HepG2 (cell line): ENCODE data around the gene BST1. TPM values are rescaled to one million over a fixed set of nuclear protein-coding genes. Genes with fewer than 3 reads are reported as not detected.

Experiments
- CEBPZ ChIP-seq: IDR thresholded peaks from 2 replicates; pipeline ENCODE4 v1.6.1; 2012; ENCODE audit warnings: low read length, improper control_type of control experiment
- EZH2 ChIP-seq: conservative IDR thresholded peaks from 2 replicates; pipeline ENCODE4 v1.6.1; 2012; ENCODE audit warnings: mild to moderate bottlenecking, low read depth, low read length, moderate library complexity
- FOXP4 ChIP-seq: sonication (generic); formaldehyde crosslinking; IDR thresholded peaks from 2 replicates; pipeline ENCODE4 v1.4.0; 2020; ENCODE audit warnings: missing genetic modification reagents
- HDAC1 ChIP-seq: sonication (generic); formaldehyde crosslinking; IDR thresholded peaks from 2 replicates; pipeline ENCODE4 v1.5.1; 2020; ENCODE audit warnings: mild to moderate bottlenecking, missing genetic modification reagents
- NBN ChIP-seq: fragments of 450-650 bp; conservative IDR thresholded peaks from 2 replicates; pipeline ENCODE4 v1.6.1; 2017
- NPAS2 ChIP-seq: sonication (generic); formaldehyde crosslinking; IDR thresholded peaks from 2 replicates; pipeline ENCODE4 v1.8.0; 2022; ENCODE audit warnings: mild to moderate bottlenecking, missing genetic modification reagents, borderline replicate concordance
- SMC3 ChIP-seq: IDR thresholded peaks from 2 replicates; pipeline ENCODE4 v1.6.1; 2011; ENCODE audit warnings: low read length, improper control_type of control experiment
- STAT5B ChIP-seq: sonication (generic); formaldehyde crosslinking; IDR thresholded peaks from 2 replicates; pipeline ENCODE4 v1.4.0; 2020; ENCODE audit warnings: missing genetic modification reagents
- ZFP62 ChIP-seq: sonication (generic); formaldehyde crosslinking; IDR thresholded peaks from 2 replicates; pipeline ENCODE4 v1.4.0; 2020; ENCODE audit warnings: missing genetic modification reagents
- ZFX ChIP-seq: sonication (generic); formaldehyde crosslinking; IDR thresholded peaks from 2 replicates; pipeline ENCODE4 v1.4.0; 2020; ENCODE audit warnings: mild to moderate bottlenecking, low read depth, missing genetic modification reagents, moderate library complexity
- ZNF142 ChIP-seq: sonication (generic); formaldehyde crosslinking; IDR thresholded peaks from 2 replicates; pipeline ENCODE4 v1.4.0; 2020; ENCODE audit warnings: missing genetic modification reagents
- ZSCAN30 ChIP-seq: sonication (generic); formaldehyde crosslinking; IDR thresholded peaks from 2 replicates; pipeline ENCODE4 v1.5.0; 2020; ENCODE audit warnings: mild to moderate bottlenecking, missing genetic modification reagents
- polyA plus RNA-seq, 8 experiments: library from polyadenylated mRNA; depleted of rRNA in 3 of 8; stranded (reverse) in 7 of 8; unstranded in 1 of 8; fragments of >200 nt; fragmentation: Illumina TruSeq in 4 of 8; extraction: Trizol in 4 of 8; gene quantifications; 2 replicates each; pipeline versions ENCODE4 v1.2.1 to v1.2.3, GENCODE V29; 2011 to 2016; ENCODE audit warnings: low read depth in 4 of 8, missing spikeins in 1 of 8, mixed read lengths in 1 of 8; ENCODE audit not compliant: insufficient read depth in 1 of 8
- total RNA-seq, 5 experiments: library from RNA; depleted of rRNA; stranded (reverse); fragments of >200 nt; fragmentation: Illumina TruSeq; extraction: Trizol; gene quantifications; 2 replicates each; pipeline ENCODE4 v1.2.3, GENCODE V29; 2016; ENCODE audit warnings: low read depth in 1 of 5
- TF ChIP-seq, protein P1 (sequence below): sonication (generic); formaldehyde crosslinking; IDR thresholded peaks from 2 replicates; pipeline ENCODE4 v1.4.0; 2020; ENCODE audit warnings: missing genetic modification reagents

BST1 gene
- total and polyA plus RNA-seq, 2 of the 13 experiments (the other 11 are each of a cell fraction or from before 2014, with no cell fraction given) = 0.09 to 0.49 TPM

DNA sequence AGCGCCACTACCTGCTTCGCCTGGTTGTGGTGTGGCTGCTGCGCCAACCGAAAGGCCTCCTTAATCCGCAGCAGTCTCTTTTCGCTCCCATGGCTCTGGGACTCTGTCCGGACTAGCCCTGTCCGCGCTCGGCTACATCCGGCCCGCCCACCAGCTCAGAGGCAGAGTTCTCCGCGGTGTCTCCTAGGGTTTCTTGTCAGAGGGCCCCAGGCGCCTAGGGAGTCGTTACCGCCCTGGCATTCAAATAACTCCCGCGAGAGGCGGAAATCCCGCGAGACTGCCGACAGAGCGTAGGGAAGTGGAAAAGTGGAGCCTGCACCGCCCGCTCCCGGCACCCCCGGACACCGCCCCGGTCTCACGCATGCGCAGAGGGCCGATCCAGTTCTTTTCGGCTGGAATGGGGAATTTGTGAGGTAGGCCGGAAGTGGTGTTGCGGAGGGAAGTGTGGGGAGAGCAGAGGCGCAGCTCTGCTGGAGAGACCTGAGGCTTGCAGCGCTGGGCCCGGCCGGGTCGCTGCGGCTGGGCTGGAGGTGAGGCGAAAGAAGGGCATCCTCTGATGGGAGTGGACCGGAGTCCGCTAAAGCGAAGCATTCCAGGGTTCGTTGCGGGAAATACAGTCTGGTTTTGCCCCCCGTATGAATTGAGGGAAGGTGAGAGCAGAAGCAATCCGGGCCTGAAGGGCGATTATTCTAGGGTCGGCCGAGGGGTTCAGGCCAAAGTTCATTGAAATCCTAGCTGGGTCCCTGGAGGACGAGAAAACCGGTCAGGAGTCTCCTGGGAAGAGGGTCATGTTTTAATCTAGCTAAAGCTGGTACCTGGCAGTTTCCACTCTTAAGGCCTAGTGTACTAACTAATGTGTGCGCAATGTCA, 21.3 kb upstream of the BST1 start, which contains the start of gene FAM200B (continued):
- TF ChIP-seq ZFP62 (CRISPR knock-in tag) (no peak), CEBPZ (no peak), SMC3 (no peak), EZH2 (no peak), FOXP4 (CRISPR knock-in tag) (0 out of 2 replicates have a peak, but pooled peaks have one; percentile 40), NBN (no peak), ZFX (CRISPR knock-in tag) (peak; percentile 97), ZSCAN30 (CRISPR knock-in tag) (no peak), NPAS2 (CRISPR knock-in tag) (no peak), ZNF142 (CRISPR knock-in tag) (peak; percentile 55; the same call in 1 of the 2 replicates), HDAC1 (CRISPR knock-in tag) (peak; percentile 94), STAT5B (CRISPR knock-in tag) (no peak)
- TF ChIP-seq, protein P1, sequence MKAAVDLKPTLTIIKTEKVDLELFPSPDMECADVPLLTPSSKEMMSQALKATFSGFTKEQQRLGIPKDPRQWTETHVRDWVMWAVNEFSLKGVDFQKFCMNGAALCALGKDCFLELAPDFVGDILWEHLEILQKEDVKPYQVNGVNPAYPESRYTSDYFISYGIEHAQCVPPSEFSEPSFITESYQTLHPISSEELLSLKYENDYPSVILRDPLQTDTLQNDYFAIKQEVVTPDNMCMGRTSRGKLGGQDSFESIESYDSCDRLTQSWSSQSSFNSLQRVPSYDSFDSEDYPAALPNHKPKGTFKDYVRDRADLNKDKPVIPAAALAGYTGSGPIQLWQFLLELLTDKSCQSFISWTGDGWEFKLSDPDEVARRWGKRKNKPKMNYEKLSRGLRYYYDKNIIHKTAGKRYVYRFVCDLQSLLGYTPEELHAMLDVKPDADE = peak; percentile 60; the same call in 1 of the 2 replicates
